ENCODE data around the gene RGS6.

DNA sequence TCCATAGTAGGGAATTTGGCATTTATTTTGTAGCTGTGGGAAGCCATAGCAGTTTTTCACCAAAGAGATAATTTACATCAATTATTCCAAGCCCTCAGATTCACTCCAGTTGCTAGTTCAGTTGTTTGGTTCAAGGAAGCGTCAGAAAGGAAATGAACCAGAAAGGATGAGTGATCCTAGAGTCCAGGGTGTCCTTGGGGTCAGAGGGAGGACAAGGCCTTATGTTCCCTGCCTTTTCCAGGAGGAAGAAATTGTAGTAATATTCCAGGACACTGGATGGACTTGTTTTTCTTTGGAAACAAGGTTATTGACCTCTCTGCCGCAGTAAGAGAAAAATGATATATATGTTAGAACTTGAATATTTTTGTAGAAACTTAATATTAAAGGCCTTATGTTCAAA is 409.5 kb downstream of the RGS6 start:
- TF ChIP-seq, protein P1, sequence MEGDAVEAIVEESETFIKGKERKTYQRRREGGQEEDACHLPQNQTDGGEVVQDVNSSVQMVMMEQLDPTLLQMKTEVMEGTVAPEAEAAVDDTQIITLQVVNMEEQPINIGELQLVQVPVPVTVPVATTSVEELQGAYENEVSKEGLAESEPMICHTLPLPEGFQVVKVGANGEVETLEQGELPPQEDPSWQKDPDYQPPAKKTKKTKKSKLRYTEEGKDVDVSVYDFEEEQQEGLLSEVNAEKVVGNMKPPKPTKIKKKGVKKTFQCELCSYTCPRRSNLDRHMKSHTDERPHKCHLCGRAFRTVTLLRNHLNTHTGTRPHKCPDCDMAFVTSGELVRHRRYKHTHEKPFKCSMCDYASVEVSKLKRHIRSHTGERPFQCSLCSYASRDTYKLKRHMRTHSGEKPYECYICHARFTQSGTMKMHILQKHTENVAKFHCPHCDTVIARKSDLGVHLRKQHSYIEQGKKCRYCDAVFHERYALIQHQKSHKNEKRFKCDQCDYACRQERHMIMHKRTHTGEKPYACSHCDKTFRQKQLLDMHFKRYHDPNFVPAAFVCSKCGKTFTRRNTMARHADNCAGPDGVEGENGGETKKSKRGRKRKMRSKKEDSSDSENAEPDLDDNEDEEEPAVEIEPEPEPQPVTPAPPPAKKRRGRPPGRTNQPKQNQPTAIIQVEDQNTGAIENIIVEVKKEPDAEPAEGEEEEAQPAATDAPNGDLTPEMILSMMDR (conservative IDR thresholded peaks at IDR 0.05; ENCODE audit: low read depth, low read length) = no peak
- TF ChIP-seq EZH2phosphoT487 (IDR thresholded peaks at IDR 0.05; ENCODE audit: borderline replicate concordance, low read length) = no peak
